ES-I3 (cell line): Measurements from ENCODE around the gene ISG15.

Experiments used
- H3K36me3 ChIP-seq: 2 replicates; pipeline ENCODE4 v1.6.1; 2013; ENCODE audit warnings: mild to moderate bottlenecking, low read length, control low read depth, moderate library complexity; ENCODE audit not compliant: insufficient read depth
- H3K4me1 ChIP-seq: 2 replicates; pipeline ENCODE4 v1.6.1; 2013; ENCODE audit warnings: mild to moderate bottlenecking, control low read depth, low read length; ENCODE audit not compliant: insufficient read depth
- H3K9ac ChIP-seq: 2 replicates; pipeline ENCODE4 v1.6.1; 2013; ENCODE audit warnings: low read depth, mild to moderate bottlenecking, low read length, moderate library complexity
- H3K9me3 ChIP-seq: 2 replicates; pipeline ENCODE4 v1.6.1; 2013; ENCODE audit warnings: mild to moderate bottlenecking, low read length, moderate library complexity; ENCODE audit not compliant: control insufficient read depth, insufficient read depth

ISG15 gene

GRCh38 chr1:1043411-1043810 lies 30.1 kb downstream of the ISG15 start:
- no peaks in the 10 kb centered on the region for H3K4me1 ChIP-seq
- H3K9me3 ChIP-seq, result no peaks in the 10 kb centered on the region
- H3K36me3 ChIP-seq, result peaks cover 6% of the 10 kb centered on the region; the same call in 1 of the 2 replicates
- H3K9ac ChIP-seq, result no peak overlapping the region

GRCh38 chr1:1043921-1044320 lies 30.6 kb downstream of the ISG15 start:
- Histone ChIP-seq H3K9me3 (no peaks in the 10 kb centered on the region), H3K4me1 (no peaks in the 10 kb centered on the region), H3K9ac (no peak overlapping the region), H3K36me3 (peaks cover 6% of the 10 kb centered on the region; the same call in 1 of the 2 replicates)

- Histone ChIP-seq H3K9me3 (no peaks in the 10 kb centered on the region), H3K36me3 (peaks cover 6% of the 10 kb centered on the region; the same call in 1 of the 2 replicates), H3K4me1 (no peaks in the 10 kb centered on the region), H3K9ac (no peak overlapping the region)
Measured at GRCh38 chr1:1044455-1045078, 31.3 kb downstream of the ISG15 start.

- no peaks in the 10 kb centered on the region for H3K9me3 ChIP-seq
- H3K36me3 ChIP-seq, result peaks cover 6% of the 10 kb centered on the region; the same call in 1 of the 2 replicates
- H3K9ac ChIP-seq, result no peak overlapping the region
Measured at GRCh38 chr1:1045129-1045528, 31.8 kb downstream of the ISG15 start.

GRCh38 chr1:1046243-1046642 lies 32.9 kb downstream of the ISG15 start:
- no peaks in the 10 kb centered on the region for H3K9me3 ChIP-seq
- peaks cover 6% of the 10 kb centered on the region; the same call in 1 of the 2 replicates for H3K36me3 ChIP-seq
- no peaks in the 10 kb centered on the region for H3K4me1 ChIP-seq
- H3K9ac ChIP-seq, result no peak overlapping the region

More at GRCh38 chr1:1045129-1045528, 31.8 kb downstream of the ISG15 start:
- H3K4me1 ChIP-seq, result no peaks in the 10 kb centered on the region

- Histone ChIP-seq H3K9ac (no peak overlapping the region), H3K4me1 (no peaks in the 10 kb centered on the region), H3K9me3 (no peaks in the 10 kb centered on the region), H3K36me3 (peaks cover 6% of the 10 kb centered on the region; the same call in 1 of the 2 replicates)
Measured at GRCh38 chr1:1046767-1047166, 33.5 kb downstream of the ISG15 start.

- Histone ChIP-seq H3K36me3 (peaks cover 12% of the 10 kb centered on the region), H3K9ac (no peak overlapping the region), H3K4me1 (no peaks in the 10 kb centered on the region), H3K9me3 (no peaks in the 10 kb centered on the region)
Measured at GRCh38 chr1:1047407-1047806, 34.1 kb downstream of the ISG15 start.

- peaks cover 12% of the 10 kb centered on the region; the same call in 1 of the 2 replicates for H3K36me3 ChIP-seq
Measured at GRCh38 chr1:1047963-1048362, 34.7 kb downstream of the ISG15 start.

GRCh38 chr1:1048765-1049164 lies 35.5 kb downstream of the ISG15 start:
- Histone ChIP-seq H3K9ac (no peak overlapping the region), H3K9me3 (no peaks in the 10 kb centered on the region), H3K4me1 (no peaks in the 10 kb centered on the region), H3K36me3 (peaks cover 12% of the 10 kb centered on the region; the same call in 1 of the 2 replicates)

More at GRCh38 chr1:1047963-1048362, 34.7 kb downstream of the ISG15 start:
- no peak overlapping the region for H3K9ac ChIP-seq
- H3K4me1 ChIP-seq, result no peaks in the 10 kb centered on the region
- H3K9me3 ChIP-seq, result no peaks in the 10 kb centered on the region

GRCh38 chr1:1049318-1050165 lies 36.2 kb downstream of the ISG15 start:
- Histone ChIP-seq H3K9ac (no peak overlapping the region), H3K4me1 (no peaks in the 10 kb centered on the region), H3K9me3 (no peaks in the 10 kb centered on the region), H3K36me3 (peaks cover 12% of the 10 kb centered on the region; the same call in 1 of the 2 replicates)

GRCh38 chr1:1050577-1051052 lies 37.3 kb downstream of the ISG15 start:
- H3K36me3 ChIP-seq, result peaks cover 10% of the 10 kb centered on the region; the same call in 1 of the 2 replicates

GRCh38 chr1:1051127-1051810 lies 38.0 kb downstream of the ISG15 start:
- Histone ChIP-seq H3K9ac (no peak overlapping the region), H3K36me3 (peaks cover 6% of the 10 kb centered on the region; the same call in 1 of the 2 replicates), H3K9me3 (no peaks in the 10 kb centered on the region), H3K4me1 (no peaks in the 10 kb centered on the region)

More at GRCh38 chr1:1050577-1051052, 37.3 kb downstream of the ISG15 start:
- H3K9ac ChIP-seq, result no peak overlapping the region
- H3K4me1 ChIP-seq, result no peaks in the 10 kb centered on the region
- H3K9me3 ChIP-seq, result no peaks in the 10 kb centered on the region

- Histone ChIP-seq H3K9ac (no peak overlapping the region), H3K36me3 (peaks cover 6% of the 10 kb centered on the region; the same call in 1 of the 2 replicates), H3K4me1 (no peaks in the 10 kb centered on the region), H3K9me3 (no peaks in the 10 kb centered on the region)
Measured at GRCh38 chr1:1052003-1052840, 38.9 kb downstream of the ISG15 start.
